SK-N-SH (cell line): Measurements from ENCODE around the gene SUPT3H. TPM values are rescaled to one million over a fixed set of nuclear protein-coding genes. Genes with fewer than 3 reads are reported as not detected.

ENCODE experiments used
- CTCF ChIA-PET: fragments of 300-600, 350-600 bp; formaldehyde crosslinking; extraction: SDS; loops from one replicate; lab custom pipeline; 2021; lab: Yijun Ruan, JAX
- POLR2A ChIA-PET: fragments of 350-600 bp; sonication (Branson Sonifier 250); formaldehyde crosslinking; extraction: SDS; loops from one replicate; lab custom pipeline; 2020; ENCODE audit warnings: antibody characterized with exemption, inconsistent platforms; lab: Yijun Ruan, JAX
- DNase-seq: peaks from one replicate; pipeline ENCODE4 v3.0.0; 2012
- H2AFZ ChIP-seq: fragments of 200-600 bp; sonication (generic); 2 replicates; pipeline ENCODE4 v1.8.1; 2016; ENCODE audit warnings: antibody characterized with exemption, mild to moderate bottlenecking, low read depth
- H3F3A ChIP-seq: fragments of 200-600 bp; sonication (generic); replicated peaks from 2 replicates; pipeline ENCODE3; 2016; ENCODE audit warnings: antibody characterized with exemption, mild to moderate bottlenecking; ENCODE audit not compliant: insufficient read depth
- H3K27ac ChIP-seq, 2 experiments: fragments of 200-500 bp in 1 of 2; fragments of 200-600 bp in 1 of 2; sonication (Bioruptor generic) in 1 of 2; sonication (generic), shearing (Covaris generic) in 1 of 2; 2 replicates each; pipeline versions ENCODE4 v1.5.1 to v1.6.1; 2014 to 2016; ENCODE audit warnings: low read depth in 2 of 2, inconsistent platforms in 1 of 2, low read length in 1 of 2, mild to moderate bottlenecking in 1 of 2, mixed read lengths in 1 of 2
- H3K27me3 ChIP-seq: fragments of 200-600 bp; sonication (generic), shearing (Covaris generic); 2 replicates; pipeline ENCODE4 v1.6.1; 2016; ENCODE audit warnings: mixed run types; ENCODE audit not compliant: insufficient read depth
- H3K36me3 ChIP-seq, 2 experiments: fragments of 200-500 bp in 1 of 2; fragments of 200-600 bp in 1 of 2; sonication (Bioruptor generic) in 1 of 2; sonication (generic) in 1 of 2; replicated peaks in 1 of 2; 2 replicates each; pipeline versions ENCODE3 to v1.5.1; 2014 to 2016; ENCODE audit warnings: low read length in 1 of 2, mild to moderate bottlenecking in 1 of 2; ENCODE audit not compliant: insufficient read depth in 2 of 2, control insufficient read depth in 1 of 2
- H3K4me1 ChIP-seq, 2 experiments: fragments of 200-500 bp in 1 of 2; fragments of 200-600 bp in 1 of 2; sonication (Bioruptor generic) in 1 of 2; sonication (generic), shearing (Covaris generic) in 1 of 2; 2 replicates each; pipeline versions ENCODE4 v1.5.1 to v1.6.1; 2014 to 2016; ENCODE audit warnings: low read depth in 1 of 2, low read length in 1 of 2, mixed run types in 1 of 2; ENCODE audit not compliant: insufficient read depth in 2 of 2, control insufficient read depth in 1 of 2
- H3K4me2 ChIP-seq: fragments of 200-600 bp; sonication (generic), shearing (Covaris generic); 2 replicates; pipeline ENCODE4 v1.6.1; 2017; ENCODE audit warnings: mixed run types
- H3K4me3 ChIP-seq, 2 experiments: fragments of 200-500 bp in 1 of 2; fragments of 200-600 bp in 1 of 2; sonication (Bioruptor generic) in 1 of 2; sonication (generic), shearing (Covaris generic) in 1 of 2; 2 replicates each; pipeline versions ENCODE4 v1.5.1 to v1.8.1; 2014 to 2016; ENCODE audit warnings: low read depth in 2 of 2, inconsistent platforms in 1 of 2, low read length in 1 of 2, mild to moderate bottlenecking in 1 of 2, mixed read lengths in 1 of 2, moderate library complexity in 1 of 2
- H3K79me2 ChIP-seq: fragments of 200-600 bp; sonication (generic); 2 replicates; pipeline ENCODE4 v1.8.1; 2017; ENCODE audit warnings: mild to moderate bottlenecking; ENCODE audit not compliant: insufficient read depth
- H3K9ac ChIP-seq: fragments of 200-600 bp; sonication (generic); 2 replicates; pipeline ENCODE4 v1.6.1; 2017; ENCODE audit warnings: mixed run types
- H3K9me2 ChIP-seq: fragments of 200-600 bp; sonication (generic); 2 replicates; pipeline ENCODE4 v1.6.1; 2017; ENCODE audit warnings: mixed run types
- H3K9me3 ChIP-seq: fragments of 200-600 bp; sonication (generic); 2 replicates; pipeline ENCODE4 v1.6.1; 2017; ENCODE audit warnings: mixed run types, mild to moderate bottlenecking, moderate library complexity
- H4K20me1 ChIP-seq: fragments of 200-600 bp; sonication (generic); 2 replicates; pipeline ENCODE4 v1.6.1; 2017; ENCODE audit warnings: mild to moderate bottlenecking, mixed run types; ENCODE audit not compliant: insufficient read depth
- EP300 ChIP-seq, 2 experiments: IDR thresholded peaks; 2 replicates each; pipeline versions ENCODE4 v1.4.0 to v1.6.1; 2012; ENCODE audit warnings: borderline replicate concordance in 1 of 2, low read depth in 1 of 2, low read length in 1 of 2
- FOSL2 ChIP-seq: IDR thresholded peaks from 2 replicates; pipeline ENCODE4 v1.4.0; 2012; ENCODE audit warnings: low read depth, mild to moderate bottlenecking, moderate library complexity, borderline replicate concordance
- FOXJ3 ChIP-seq: sonication (generic); formaldehyde crosslinking; IDR thresholded peaks from 2 replicates; pipeline ENCODE4 v1.5.1; 2020; ENCODE audit warnings: mild to moderate bottlenecking, missing genetic modification reagents
- JUND ChIP-seq: IDR thresholded peaks from 2 replicates; pipeline ENCODE4 v1.4.0; 2012
- MXI1 ChIP-seq: IDR thresholded peaks from 2 replicates; pipeline ENCODE4 v1.6.1; 2012; ENCODE audit warnings: mild to moderate bottlenecking, low read depth, low read length, improper control_type of control experiment
- NFIC ChIP-seq: IDR thresholded peaks from 2 replicates; pipeline ENCODE4 v1.4.0; 2012; ENCODE audit warnings: borderline replicate concordance
- NRF1 ChIP-seq: IDR thresholded peaks from 2 replicates; pipeline ENCODE4 v1.6.1; 2012; ENCODE audit warnings: low read depth, mild to moderate bottlenecking, low read length
- RCOR1 ChIP-seq: fragments of 150-350 bp; IDR thresholded peaks from 2 replicates; pipeline ENCODE4 v1.6.1; 2017; ENCODE audit warnings: antibody characterized with exemption, low read length
- TEAD4 ChIP-seq: IDR thresholded peaks from 2 replicates; pipeline ENCODE4 v1.4.0; 2012; ENCODE audit warnings: mild to moderate bottlenecking, borderline replicate concordance; ENCODE audit not compliant: insufficient read depth
- WGBS: methylation state at CpG from one replicate; pipeline ENCODE4 v1.1.6; 2017; ENCODE audit warnings: low lambda C conversion rate; 5-methylcytosine and 5-hydroxymethylcytosine counted together
- polyA plus RNA-seq, 3 experiments: library from polyadenylated mRNA; depleted of rRNA; stranded (reverse); fragments of >200 nt; gene quantifications; 2 replicates each; pipeline ENCODE4 v1.2.3, GENCODE V29; 2012
- TF ChIP-seq, protein P1 (sequence below): IDR thresholded peaks from 2 replicates; pipeline ENCODE4 v1.6.1; 2012; ENCODE audit warnings: mild to moderate bottlenecking, low read depth, low read length, moderate library complexity
- TF ChIP-seq, protein P2 (sequence below): IDR thresholded peaks from 2 replicates; pipeline ENCODE4 v1.4.0; 2012; ENCODE audit warnings: low read depth, borderline replicate concordance

SUPT3H gene
- polyA plus RNA-seq, 1 of the 3 experiments (the other 2 are of a cell fraction), result 10.9 TPM

DNA sequence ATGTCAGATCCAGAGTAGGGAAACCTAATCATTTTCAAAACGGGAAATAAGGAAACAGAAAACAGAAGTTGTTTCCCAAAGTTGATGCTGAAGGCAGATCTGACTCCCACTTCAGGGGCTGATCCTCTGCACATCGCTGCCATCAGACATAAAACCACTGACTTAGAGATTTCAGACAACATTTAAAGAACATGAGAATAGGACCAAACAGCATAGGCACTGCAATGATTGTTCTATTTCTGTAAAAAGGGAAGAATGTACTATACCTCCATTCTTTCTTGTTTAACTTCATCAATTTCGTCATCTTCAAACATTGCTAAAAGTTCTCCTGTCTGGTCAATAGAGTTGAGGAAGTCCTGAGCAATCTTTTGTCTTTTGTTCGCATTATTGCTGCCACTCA is 374.3 kb downstream of the SUPT3H start:
- H3K27ac ChIP-seq, result no peak overlapping the region
- H3K4me1 ChIP-seq, result no peaks in the 10 kb centered on the region; a peak in 1 of 4 replicates
- 87% methylated on average over 4 of the region's 4 CpGs for WGBS
- ChIA-PET POLR2A (no interaction called here), CTCF (interaction anchor here (1.1 to 1.5 kb wide), 2 partner anchors 21 to 350 kb away, joined by 3 read pairs; no protein-coding TSS in a partner anchor)
- H4K20me1 ChIP-seq, result no peaks in the 10 kb centered on the region
- H2AFZ ChIP-seq, result no peak overlapping the region
- no peak overlapping the region for H3K9ac ChIP-seq
- TF ChIP-seq FOSL2 (no peak), TEAD4 (no peak), FOXJ3 (CRISPR knock-in tag) (no peak), MXI1 (no peak), NRF1 (no peak), JUND (no peak), NFIC (no peak), EP300 (IDR thresholded peaks at IDR 0.05; ENCODE audit: borderline replicate concordance in 1 of 2, low read depth in 1 of 2, low read length in 1 of 2) (no peak)
- TF ChIP-seq, protein P1, sequence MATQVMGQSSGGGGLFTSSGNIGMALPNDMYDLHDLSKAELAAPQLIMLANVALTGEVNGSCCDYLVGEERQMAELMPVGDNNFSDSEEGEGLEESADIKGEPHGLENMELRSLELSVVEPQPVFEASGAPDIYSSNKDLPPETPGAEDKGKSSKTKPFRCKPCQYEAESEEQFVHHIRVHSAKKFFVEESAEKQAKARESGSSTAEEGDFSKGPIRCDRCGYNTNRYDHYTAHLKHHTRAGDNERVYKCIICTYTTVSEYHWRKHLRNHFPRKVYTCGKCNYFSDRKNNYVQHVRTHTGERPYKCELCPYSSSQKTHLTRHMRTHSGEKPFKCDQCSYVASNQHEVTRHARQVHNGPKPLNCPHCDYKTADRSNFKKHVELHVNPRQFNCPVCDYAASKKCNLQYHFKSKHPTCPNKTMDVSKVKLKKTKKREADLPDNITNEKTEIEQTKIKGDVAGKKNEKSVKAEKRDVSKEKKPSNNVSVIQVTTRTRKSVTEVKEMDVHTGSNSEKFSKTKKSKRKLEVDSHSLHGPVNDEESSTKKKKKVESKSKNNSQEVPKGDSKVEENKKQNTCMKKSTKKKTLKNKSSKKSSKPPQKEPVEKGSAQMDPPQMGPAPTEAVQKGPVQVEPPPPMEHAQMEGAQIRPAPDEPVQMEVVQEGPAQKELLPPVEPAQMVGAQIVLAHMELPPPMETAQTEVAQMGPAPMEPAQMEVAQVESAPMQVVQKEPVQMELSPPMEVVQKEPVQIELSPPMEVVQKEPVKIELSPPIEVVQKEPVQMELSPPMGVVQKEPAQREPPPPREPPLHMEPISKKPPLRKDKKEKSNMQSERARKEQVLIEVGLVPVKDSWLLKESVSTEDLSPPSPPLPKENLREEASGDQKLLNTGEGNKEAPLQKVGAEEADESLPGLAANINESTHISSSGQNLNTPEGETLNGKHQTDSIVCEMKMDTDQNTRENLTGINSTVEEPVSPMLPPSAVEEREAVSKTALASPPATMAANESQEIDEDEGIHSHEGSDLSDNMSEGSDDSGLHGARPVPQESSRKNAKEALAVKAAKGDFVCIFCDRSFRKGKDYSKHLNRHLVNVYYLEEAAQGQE, result no peak
- TF ChIP-seq, protein P2, sequence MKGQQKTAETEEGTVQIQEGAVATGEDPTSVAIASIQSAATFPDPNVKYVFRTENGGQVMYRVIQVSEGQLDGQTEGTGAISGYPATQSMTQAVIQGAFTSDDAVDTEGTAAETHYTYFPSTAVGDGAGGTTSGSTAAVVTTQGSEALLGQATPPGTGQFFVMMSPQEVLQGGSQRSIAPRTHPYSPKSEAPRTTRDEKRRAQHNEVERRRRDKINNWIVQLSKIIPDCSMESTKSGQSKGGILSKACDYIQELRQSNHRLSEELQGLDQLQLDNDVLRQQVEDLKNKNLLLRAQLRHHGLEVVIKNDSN, result no peak
- no peaks in the 10 kb centered on the region for H3F3A ChIP-seq
- no peaks in the 10 kb centered on the region for H3K79me2 ChIP-seq
- no peak for DNase-seq
- H3K4me2 ChIP-seq, result no peak overlapping the region
- H3K4me3 ChIP-seq, result no peak overlapping the region
- H3K9me2 ChIP-seq, result no peaks in the 10 kb centered on the region
- peaks cover 0 to 7% of the 10 kb centered on the region in 2 experiments for H3K36me3 ChIP-seq
- no peaks in the 10 kb centered on the region for H3K27me3 ChIP-seq
- no peaks in the 10 kb centered on the region for H3K9me3 ChIP-seq

DNA sequence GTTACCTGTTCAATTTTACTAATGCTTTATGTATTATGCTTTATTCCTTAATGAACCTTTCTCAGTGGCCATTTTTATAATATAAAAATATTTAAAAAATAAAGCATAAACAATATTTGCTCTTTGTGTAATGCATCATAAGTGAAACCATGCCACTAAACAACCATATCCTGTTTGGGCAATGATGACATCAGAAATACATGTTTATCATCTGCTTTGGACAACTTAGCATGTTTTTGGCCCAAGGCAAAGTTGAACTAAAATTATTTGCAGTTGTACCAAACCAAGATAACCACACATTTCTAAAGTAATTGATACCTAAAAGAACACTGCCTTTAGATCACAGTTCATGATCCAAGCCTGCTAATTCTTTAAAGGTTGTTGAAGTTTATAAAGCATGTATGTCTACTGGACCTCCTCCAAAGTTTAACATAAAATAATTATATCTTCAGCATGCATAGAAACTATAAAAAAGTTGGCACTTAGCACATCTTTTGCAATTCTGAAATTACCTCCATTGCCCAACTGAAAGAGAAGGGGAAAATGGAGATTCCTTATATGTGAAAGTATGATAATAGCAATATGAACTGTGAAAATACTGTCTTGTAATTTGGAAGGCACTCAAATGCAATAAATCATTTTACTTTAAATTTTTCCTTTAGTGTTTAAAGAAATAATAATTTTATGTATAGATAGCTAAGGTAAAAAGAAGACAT is 375.2 kb downstream of the SUPT3H start:
- no peak overlapping the region; the same call in 1 of the 2 replicates for H2AFZ ChIP-seq
- ChIA-PET CTCF (no interaction called here), POLR2A (no interaction called here)
- no peaks in the 10 kb centered on the region for H3F3A ChIP-seq
- H3K4me1 ChIP-seq, result no peaks in the 10 kb centered on the region; a peak in 1 of 4 replicates
- H3K9me2 ChIP-seq, result no peaks in the 10 kb centered on the region
- no peaks in the 10 kb centered on the region for H4K20me1 ChIP-seq
- H3K27ac ChIP-seq, result no peak overlapping the region
- peaks cover 0 to 7% of the 10 kb centered on the region in 2 experiments for H3K36me3 ChIP-seq
- no peaks in the 10 kb centered on the region for H3K79me2 ChIP-seq
- no peak for DNase-seq
- no peak overlapping the region for H3K9ac ChIP-seq
- H3K27me3 ChIP-seq, result no peaks in the 10 kb centered on the region
- no peaks in the 10 kb centered on the region for H3K9me3 ChIP-seq
- H3K4me2 ChIP-seq, result no peak overlapping the region
- TF ChIP-seq RCOR1, result no peak
- TF ChIP-seq, protein P2, result no peak
- no peak overlapping the region for H3K4me3 ChIP-seq
